Measurements from ENCODE around the gene NOVA1. TPM values are rescaled to one million over a fixed set of nuclear protein-coding genes. Genes with fewer than 3 reads are reported as not detected.

The NOVA1 gene
- total RNA-seq, 2 experiments from 2014 or later, result 0.10 to 0.28 TPM

GRCh38 chr14:26528415-26529182 lies 69.2 kb downstream of the NOVA1 start:
- DNase-seq, result no peak
- Mint-ChIP-seq H3K9me3 (peaks cover 6% of the 10 kb centered on the region), H3K4me3 (no peak overlapping the region), H3K27me3 (no peaks in the 10 kb centered on the region), H3K4me1 (no peaks in the 10 kb centered on the region), H3K36me3 (no peaks in the 10 kb centered on the region), H3K27ac (no peak overlapping the region)

- no peak for DNase-seq
- H3K27ac Mint-ChIP-seq, result no peak overlapping the region
- H3K36me3 Mint-ChIP-seq, result no peaks in the 10 kb centered on the region
- no peaks in the 10 kb centered on the region for H3K27me3 Mint-ChIP-seq
- H3K9me3 Mint-ChIP-seq, result peaks cover 6% of the 10 kb centered on the region
- no peak overlapping the region for H3K4me3 Mint-ChIP-seq
- H3K4me1 Mint-ChIP-seq, result no peaks in the 10 kb centered on the region
These were observed 70.7 kb downstream of the NOVA1 start for GRCh38 chr14:26527095-26527494.

- H3K4me3 Mint-ChIP-seq, result no peak overlapping the region
- H3K4me1 Mint-ChIP-seq, result no peaks in the 10 kb centered on the region
- H3K9me3 Mint-ChIP-seq, result peaks cover 6% of the 10 kb centered on the region
- H3K36me3 Mint-ChIP-seq, result no peaks in the 10 kb centered on the region
- H3K27me3 Mint-ChIP-seq, result no peaks in the 10 kb centered on the region
- H3K27ac Mint-ChIP-seq, result no peak overlapping the region
- DNase-seq, result no peak
These were observed 71.7 kb downstream of the NOVA1 start for GRCh38 chr14:26526137-26526536.

- no peaks in the 10 kb centered on the region for H3K27me3 Mint-ChIP-seq
- H3K4me1 Mint-ChIP-seq, result no peaks in the 10 kb centered on the region
- no peaks in the 10 kb centered on the region for H3K36me3 Mint-ChIP-seq
- H3K9me3 Mint-ChIP-seq, result peaks cover 3% of the 10 kb centered on the region
- DNase-seq, result no peak
- no peak overlapping the region for H3K4me3 Mint-ChIP-seq
- H3K27ac Mint-ChIP-seq, result no peak overlapping the region
These were observed 72.7 kb downstream of the NOVA1 start for GRCh38 chr14:26525085-26525484.

GRCh38 chr14:26522967-26523366 lies 74.9 kb downstream of the NOVA1 start:
- Mint-ChIP-seq H3K27me3 (no peaks in the 10 kb centered on the region), H3K27ac (no peak overlapping the region), H3K4me1 (no peaks in the 10 kb centered on the region), H3K9me3 (peaks cover 3% of the 10 kb centered on the region), H3K36me3 (no peaks in the 10 kb centered on the region), H3K4me3 (no peak overlapping the region)
- no peak for DNase-seq

- DNase-seq, result no peak
- H3K36me3 Mint-ChIP-seq, result no peaks in the 10 kb centered on the region
- H3K9me3 Mint-ChIP-seq, result peaks cover 2% of the 10 kb centered on the region
- H3K4me3 Mint-ChIP-seq, result no peak overlapping the region
- no peak overlapping the region for H3K27ac Mint-ChIP-seq
- no peaks in the 10 kb centered on the region for H3K27me3 Mint-ChIP-seq
- no peaks in the 10 kb centered on the region for H3K4me1 Mint-ChIP-seq
These were observed 80.1 kb downstream of the NOVA1 start for GRCh38 chr14:26517771-26518170.

GRCh38 chr14:26500028-26500427 lies 97.8 kb downstream of the NOVA1 start:
- H3K9me3 Mint-ChIP-seq, result peaks cover 5% of the 10 kb centered on the region
- no peak overlapping the region for H3K4me3 Mint-ChIP-seq
- H3K27me3 Mint-ChIP-seq, result no peaks in the 10 kb centered on the region

GRCh38 chr14:26499546-26499945 lies 98.3 kb downstream of the NOVA1 start:
- H3K36me3 Mint-ChIP-seq, result no peaks in the 10 kb centered on the region
- peaks cover 5% of the 10 kb centered on the region for H3K9me3 Mint-ChIP-seq
- no peaks in the 10 kb centered on the region for H3K27me3 Mint-ChIP-seq
- no peak overlapping the region for H3K4me3 Mint-ChIP-seq
- no peak overlapping the region for H3K27ac Mint-ChIP-seq
- DNase-seq, result no peak
- no peaks in the 10 kb centered on the region for H3K4me1 Mint-ChIP-seq

More at GRCh38 chr14:26500028-26500427, 97.8 kb downstream of the NOVA1 start:
- Mint-ChIP-seq H3K4me1 (no peaks in the 10 kb centered on the region), H3K36me3 (no peaks in the 10 kb centered on the region), H3K27ac (no peak overlapping the region)
- DNase-seq, result no peak

- H3K27ac Mint-ChIP-seq, result no peak overlapping the region
- no peak for DNase-seq
- H3K4me3 Mint-ChIP-seq, result no peak overlapping the region
- H3K27me3 Mint-ChIP-seq, result no peaks in the 10 kb centered on the region
- peaks cover 7% of the 10 kb centered on the region for H3K9me3 Mint-ChIP-seq
- H3K36me3 Mint-ChIP-seq, result no peaks in the 10 kb centered on the region
- no peaks in the 10 kb centered on the region for H3K4me1 Mint-ChIP-seq
These were observed 110.9 kb downstream of the NOVA1 start for GRCh38 chr14:26486922-26487321.

- no peaks in the 10 kb centered on the region for H3K36me3 Mint-ChIP-seq
- no peak for DNase-seq
- H3K4me1 Mint-ChIP-seq, result no peaks in the 10 kb centered on the region
- H3K4me3 Mint-ChIP-seq, result no peak overlapping the region
- peaks cover 7% of the 10 kb centered on the region for H3K9me3 Mint-ChIP-seq
- no peak overlapping the region for H3K27ac Mint-ChIP-seq
- no peaks in the 10 kb centered on the region for H3K27me3 Mint-ChIP-seq
These were observed 113.3 kb downstream of the NOVA1 start for GRCh38 chr14:26484562-26484961.

GRCh38 chr14:26478967-26479366 lies 118.9 kb downstream of the NOVA1 start:
- no peaks in the 10 kb centered on the region for H3K36me3 Mint-ChIP-seq
- peaks cover 6% of the 10 kb centered on the region for H3K9me3 Mint-ChIP-seq
- H3K27ac Mint-ChIP-seq, result no peak overlapping the region
- DNase-seq, result no peak
- no peaks in the 10 kb centered on the region for H3K27me3 Mint-ChIP-seq
- H3K4me3 Mint-ChIP-seq, result no peak overlapping the region
- H3K4me1 Mint-ChIP-seq, result no peaks in the 10 kb centered on the region

- H3K27ac Mint-ChIP-seq, result no peak overlapping the region
- no peaks in the 10 kb centered on the region for H3K4me1 Mint-ChIP-seq
- no peaks in the 10 kb centered on the region for H3K27me3 Mint-ChIP-seq
- no peak for DNase-seq
- no peak overlapping the region for H3K4me3 Mint-ChIP-seq
- peaks cover 9% of the 10 kb centered on the region for H3K9me3 Mint-ChIP-seq
- H3K36me3 Mint-ChIP-seq, result no peaks in the 10 kb centered on the region
These were observed 131.0 kb downstream of the NOVA1 start for GRCh38 chr14:26466862-26467261.

GRCh38 chr14:26463136-26463535 lies 134.7 kb downstream of the NOVA1 start:
- no peak for DNase-seq
- H3K27ac Mint-ChIP-seq, result no peak overlapping the region
- H3K27me3 Mint-ChIP-seq, result no peaks in the 10 kb centered on the region
- peaks cover 10% of the 10 kb centered on the region for H3K9me3 Mint-ChIP-seq
- no peak overlapping the region for H3K4me3 Mint-ChIP-seq
- no peaks in the 10 kb centered on the region for H3K36me3 Mint-ChIP-seq
- H3K4me1 Mint-ChIP-seq, result no peaks in the 10 kb centered on the region

- DNase-seq, result no peak
- Mint-ChIP-seq H3K4me1 (no peaks in the 10 kb centered on the region), H3K27ac (no peak overlapping the region), H3K4me3 (no peak overlapping the region), H3K9me3 (peaks cover 5% of the 10 kb centered on the region), H3K36me3 (no peaks in the 10 kb centered on the region), H3K27me3 (no peaks in the 10 kb centered on the region)
These were observed 143.7 kb downstream of the NOVA1 start for GRCh38 chr14:26454105-26454504.

GRCh38 chr14:26448181-26448855 lies 149.5 kb downstream of the NOVA1 start:
- H3K36me3 Mint-ChIP-seq, result no peaks in the 10 kb centered on the region
- H3K4me3 Mint-ChIP-seq, result no peak overlapping the region
- peaks cover 11% of the 10 kb centered on the region for H3K9me3 Mint-ChIP-seq
- DNase-seq, result no peak
- H3K4me1 Mint-ChIP-seq, result no peaks in the 10 kb centered on the region
- no peaks in the 10 kb centered on the region for H3K27me3 Mint-ChIP-seq
- no peak overlapping the region for H3K27ac Mint-ChIP-seq

- no peaks in the 10 kb centered on the region for H3K4me1 Mint-ChIP-seq
- H3K4me3 Mint-ChIP-seq, result no peak overlapping the region
- no peak overlapping the region for H3K27ac Mint-ChIP-seq
- H3K27me3 Mint-ChIP-seq, result no peaks in the 10 kb centered on the region
- DNase-seq, result no peak
- H3K36me3 Mint-ChIP-seq, result no peaks in the 10 kb centered on the region
- H3K9me3 Mint-ChIP-seq, result peaks cover 11% of the 10 kb centered on the region
These were observed 153.0 kb downstream of the NOVA1 start for GRCh38 chr14:26444822-26445221.
